Activated effector memory CD4-positive, alpha-beta T cell treated with Interleukin-2 at 50 U/mL for 16 hours (primary cell): ENCODE measurements around the gene FLNC.

ENCODE experiments used
- DNase-seq: peaks from one replicate; pipeline ENCODE4 v3.0.0-alpha.2; 2020

FLNC gene

GRCh38 chr7:128805225-128805624 is 25.0 kb upstream of the FLNC start:
- no peak for DNase-seq

- no peak for DNase-seq
Observed at GRCh38 chr7:128807191-128807590, 23.0 kb upstream of the FLNC start.

GRCh38 chr7:128809363-128809762 is 20.8 kb upstream of the FLNC start:
- DNase-seq: no peak

DNA sequence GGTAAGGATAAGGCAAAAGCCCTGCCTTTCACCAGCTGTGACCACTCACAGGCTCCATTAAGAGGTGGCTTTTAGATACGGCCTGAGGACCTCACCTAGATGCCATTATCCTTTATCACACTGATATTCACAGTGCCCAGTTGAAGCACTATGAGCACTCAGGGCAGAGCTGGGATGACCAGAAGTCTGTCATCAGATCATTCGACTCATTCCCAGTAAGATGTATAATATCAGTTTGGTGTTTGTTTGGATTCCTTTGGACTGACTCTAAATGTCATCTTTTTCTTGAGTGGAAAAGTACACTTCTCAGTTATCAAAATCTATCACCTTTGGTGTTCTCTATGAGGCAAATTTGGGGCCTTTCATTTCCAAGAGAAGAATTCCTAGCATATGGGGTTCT is 19.7 kb upstream of the FLNC start:
- no peak for DNase-seq

DNA sequence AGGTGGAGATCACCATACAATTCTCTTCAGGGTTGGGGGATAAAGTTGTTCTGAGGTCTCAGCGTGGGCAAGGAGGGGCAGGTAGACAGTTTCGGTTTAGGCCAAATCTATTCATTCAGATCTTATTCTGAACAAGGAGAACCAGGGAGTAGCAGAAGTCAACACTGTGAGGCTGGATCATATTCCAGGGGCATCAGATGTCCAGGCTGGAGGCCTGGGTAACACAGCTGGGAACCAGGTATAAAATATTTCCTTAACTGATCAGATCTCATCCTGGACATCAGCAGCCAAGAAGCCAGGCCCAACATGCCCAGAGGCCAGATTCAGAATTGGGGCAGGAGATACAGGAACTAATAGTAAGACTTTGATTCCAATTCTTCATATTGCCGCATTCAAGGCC is 19.2 kb upstream of the FLNC start:
- no peak for DNase-seq

DNA sequence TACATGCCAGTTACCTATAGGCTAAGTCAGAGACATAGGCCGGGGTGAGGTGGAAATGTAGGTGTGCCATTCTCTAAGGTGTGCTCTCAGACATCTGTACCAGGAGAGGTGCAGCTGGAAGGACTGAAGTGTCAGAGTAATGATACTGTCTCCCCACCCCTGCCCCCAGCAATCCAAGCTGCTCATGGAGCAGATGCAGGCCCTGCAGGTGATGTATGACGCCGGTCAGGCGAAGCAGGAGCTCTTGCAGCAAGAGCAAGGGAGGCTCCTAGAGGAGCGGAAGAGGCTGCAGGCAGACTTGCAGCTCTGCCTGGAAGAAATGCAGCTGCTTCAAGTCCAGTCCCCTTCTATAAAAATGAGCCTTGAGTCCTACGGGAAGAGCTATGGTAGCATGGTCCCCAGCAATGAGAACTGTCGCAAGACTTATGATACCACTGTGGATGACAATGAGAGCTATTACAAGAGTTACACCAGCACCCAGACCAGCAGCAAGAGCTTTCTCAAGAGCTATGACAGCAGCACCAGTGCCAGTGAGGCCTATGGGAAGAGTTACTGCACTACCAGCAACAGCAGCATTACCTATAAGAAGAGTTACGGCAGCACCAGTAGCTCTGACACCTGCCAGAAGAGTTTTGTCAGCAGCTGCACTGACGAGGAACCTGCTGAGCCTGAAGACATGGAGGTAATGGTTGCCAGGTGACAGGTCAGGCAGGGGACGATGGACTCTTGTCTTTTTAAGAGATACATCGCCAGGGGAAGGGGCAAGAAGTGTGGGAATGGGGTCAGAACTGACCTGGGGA is 18.4 kb upstream of the FLNC start:
- DNase-seq: no peak

DNA sequence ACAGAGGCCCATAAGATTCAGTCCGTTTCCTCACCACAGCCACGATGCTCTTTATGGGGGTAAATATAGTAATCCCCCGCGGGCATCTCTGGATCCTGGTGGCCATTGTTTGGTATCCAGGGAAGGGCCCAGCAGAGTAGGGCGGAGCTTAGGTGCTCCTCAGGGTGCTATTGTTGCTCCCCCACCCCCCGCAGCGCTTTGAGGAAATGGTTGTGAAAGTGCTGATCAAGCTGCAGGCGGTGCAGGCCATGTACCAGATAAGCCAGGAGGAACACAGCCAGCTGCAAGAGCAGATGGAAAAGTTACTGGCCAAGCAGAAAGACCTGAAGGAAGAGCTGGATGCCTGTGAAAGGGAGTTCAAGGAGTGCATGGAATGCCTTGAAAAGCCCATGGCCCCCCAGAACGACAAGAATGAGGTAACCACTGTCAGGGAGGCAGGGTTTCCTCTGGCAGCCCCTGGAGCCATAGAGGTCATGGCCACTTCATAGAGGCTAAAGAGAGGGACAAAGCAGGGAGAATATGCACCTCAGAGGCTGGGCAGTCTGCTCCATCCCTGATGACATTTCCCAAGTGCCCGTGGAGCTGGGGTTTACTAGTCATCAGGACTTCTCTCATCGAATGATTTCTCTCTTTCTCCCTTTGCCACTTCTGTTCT is 17.6 kb upstream of the FLNC start:
- no peak for DNase-seq

GRCh38 chr7:128814499-128814898 is 15.7 kb upstream of the FLNC start:
- DNase-seq: no peak

GRCh38 chr7:128815289-128815942 is 14.8 kb upstream of the FLNC start:
- DNase-seq: no peak

DNA sequence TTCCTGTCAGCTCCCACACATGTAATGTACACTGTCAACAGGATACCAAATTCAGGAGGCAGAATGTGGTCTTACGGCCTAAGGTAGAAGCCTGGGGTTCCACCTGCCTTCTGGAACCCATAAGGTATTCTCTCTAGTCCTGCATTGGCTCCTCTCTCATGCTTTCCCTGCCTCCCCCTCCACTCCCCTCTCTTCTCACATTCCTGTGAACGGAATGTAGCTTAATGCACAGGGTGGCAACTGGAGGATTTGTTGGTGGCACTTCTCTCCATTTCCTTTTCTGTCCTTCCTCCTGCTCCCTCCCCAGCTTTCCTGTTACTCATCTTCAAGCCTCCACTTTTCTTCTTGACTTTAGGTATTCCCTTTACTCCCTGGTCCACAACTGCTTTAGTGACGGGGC is 11.5 kb upstream of the FLNC start:
- no peak for DNase-seq

DNA sequence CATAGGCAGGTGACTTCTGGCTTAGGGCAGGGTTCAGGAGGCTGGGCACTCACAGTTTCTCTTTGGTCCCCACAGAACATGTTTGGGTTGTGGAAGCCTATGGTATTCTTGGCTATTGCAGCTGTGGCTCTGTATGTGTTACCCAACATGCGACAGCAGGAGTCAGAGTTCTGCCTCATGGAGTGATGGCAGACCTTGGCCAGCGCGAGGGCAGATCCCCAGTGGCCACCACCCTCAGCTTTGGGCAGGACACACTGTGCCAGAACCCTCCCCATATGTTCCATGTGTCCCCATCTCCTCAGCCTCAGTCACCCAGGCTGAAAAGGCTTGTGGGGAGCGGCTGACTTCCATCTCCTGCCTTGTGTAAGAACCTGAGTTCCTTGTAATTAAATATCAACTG is 8.5 kb upstream of the FLNC start:
- DNase-seq: no peak

DNA sequence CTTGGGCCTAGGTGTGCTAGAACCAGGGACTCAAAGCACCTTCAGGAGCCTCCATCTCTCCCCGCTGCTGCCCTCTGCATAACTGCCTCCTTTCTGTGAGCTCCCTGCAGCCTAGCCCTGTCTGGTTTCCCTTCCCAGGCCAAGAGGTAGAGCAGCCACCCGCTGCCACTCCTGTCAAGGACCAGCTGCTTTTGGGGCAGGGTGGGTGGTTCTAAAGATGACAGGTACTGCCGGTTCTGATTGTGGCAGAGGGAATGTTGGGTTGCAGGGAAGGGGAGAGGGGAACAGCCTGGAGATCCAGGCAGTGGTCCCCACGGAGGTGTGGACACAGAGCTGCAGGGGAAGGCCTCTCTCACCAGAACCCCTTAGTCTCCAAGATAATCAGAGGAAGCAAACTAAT is 3.7 kb upstream of the FLNC start:
- no peak for DNase-seq

- DNase-seq: no peak
Observed at GRCh38 chr7:128826916-128827247, 3.3 kb upstream of the FLNC start.

- no peak for DNase-seq
Observed at GRCh38 chr7:128827248-128827958, 2.8 kb upstream of the FLNC start.

- no peak for DNase-seq
Observed at GRCh38 chr7:128827971-128828711, 2.1 kb upstream of the FLNC start.

DNA sequence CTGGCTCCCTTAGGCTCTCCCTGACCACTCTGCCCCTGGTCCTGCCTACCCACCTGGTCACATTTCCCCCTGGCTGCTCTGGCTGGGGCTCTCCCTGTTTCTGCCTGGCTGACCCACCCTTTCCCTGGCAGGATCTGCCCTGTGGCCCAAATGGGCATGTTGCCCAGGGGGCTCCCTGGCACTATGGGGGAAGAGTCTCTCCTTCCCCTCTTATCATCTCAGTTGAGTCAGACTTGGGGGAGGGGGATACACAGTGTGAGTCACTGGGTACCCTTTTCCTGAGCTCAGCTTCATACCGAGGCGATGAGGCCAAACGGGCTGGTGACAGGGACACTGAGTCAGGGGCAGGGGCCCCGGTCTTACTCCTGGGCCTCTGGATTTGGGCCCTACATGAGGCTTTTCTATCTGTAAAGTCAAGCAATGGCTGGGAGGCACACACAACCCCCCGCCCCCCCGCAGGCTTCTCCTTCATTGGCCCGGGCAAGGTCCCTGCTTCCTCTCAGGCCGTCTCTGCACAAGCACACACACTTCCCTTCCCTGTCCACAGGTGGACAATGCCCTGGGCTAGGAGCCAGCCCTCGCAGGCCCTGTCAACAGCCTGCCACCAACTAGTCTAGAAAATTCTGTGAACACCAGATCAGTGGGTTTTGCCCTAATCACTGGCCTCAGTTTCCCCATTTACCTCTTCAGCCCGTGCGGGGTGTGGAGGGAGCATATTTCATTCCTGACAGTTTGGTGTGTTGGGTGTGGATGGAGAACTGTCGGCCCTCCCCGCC is 627 bp upstream of the FLNC start:
- no peak for DNase-seq

GRCh38 chr7:128831178-128831993 is 1.2 kb downstream of the FLNC start:
- no peak for DNase-seq

DNA sequence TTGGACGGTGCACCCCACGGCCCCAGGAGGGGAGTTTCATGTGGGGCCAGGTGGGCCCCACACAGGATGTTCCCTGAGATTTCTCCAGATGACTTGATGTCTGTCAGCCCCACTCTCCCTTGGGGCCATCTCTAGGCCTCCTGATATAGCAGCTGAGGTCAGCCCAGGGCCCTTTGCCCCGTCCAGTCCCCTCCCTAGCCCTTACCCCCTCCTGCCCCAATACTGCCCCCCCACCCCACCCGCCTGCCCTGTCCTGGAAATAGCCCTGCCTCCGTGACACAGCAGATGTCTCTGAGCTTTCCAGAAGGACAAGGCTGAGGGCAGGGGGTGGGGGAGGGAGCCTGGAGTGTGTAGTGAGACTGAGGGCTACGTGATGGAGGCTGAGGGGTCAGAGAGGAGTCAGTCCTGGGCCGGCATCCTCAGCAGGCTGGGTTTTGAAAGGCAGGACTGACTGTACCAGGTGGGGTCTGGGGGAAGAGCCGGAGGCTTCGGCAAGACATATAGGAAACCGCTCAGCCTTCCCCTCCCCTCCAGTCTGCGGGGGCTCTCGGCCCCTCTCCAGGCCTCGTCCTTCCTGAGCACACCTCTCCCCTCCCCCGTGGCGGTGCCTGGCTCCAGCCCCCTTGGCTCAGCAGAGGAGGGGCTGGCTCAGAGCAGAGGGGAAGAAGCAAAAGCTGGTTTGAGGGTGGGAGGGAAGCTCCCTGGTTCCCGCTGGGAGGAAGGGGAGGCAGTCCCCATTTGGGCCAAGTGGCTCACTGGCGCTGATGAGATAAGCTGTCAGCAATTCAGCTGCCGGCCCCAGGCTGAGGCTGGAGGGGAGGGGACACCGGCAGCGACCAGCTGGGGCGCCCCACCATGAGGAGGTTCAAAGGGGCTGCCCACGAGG is 2.0 kb downstream of the FLNC start:
- no peak for DNase-seq

GRCh38 chr7:128832880-128833147 is 2.6 kb downstream of the FLNC start:
- DNase-seq: no peak

DNA sequence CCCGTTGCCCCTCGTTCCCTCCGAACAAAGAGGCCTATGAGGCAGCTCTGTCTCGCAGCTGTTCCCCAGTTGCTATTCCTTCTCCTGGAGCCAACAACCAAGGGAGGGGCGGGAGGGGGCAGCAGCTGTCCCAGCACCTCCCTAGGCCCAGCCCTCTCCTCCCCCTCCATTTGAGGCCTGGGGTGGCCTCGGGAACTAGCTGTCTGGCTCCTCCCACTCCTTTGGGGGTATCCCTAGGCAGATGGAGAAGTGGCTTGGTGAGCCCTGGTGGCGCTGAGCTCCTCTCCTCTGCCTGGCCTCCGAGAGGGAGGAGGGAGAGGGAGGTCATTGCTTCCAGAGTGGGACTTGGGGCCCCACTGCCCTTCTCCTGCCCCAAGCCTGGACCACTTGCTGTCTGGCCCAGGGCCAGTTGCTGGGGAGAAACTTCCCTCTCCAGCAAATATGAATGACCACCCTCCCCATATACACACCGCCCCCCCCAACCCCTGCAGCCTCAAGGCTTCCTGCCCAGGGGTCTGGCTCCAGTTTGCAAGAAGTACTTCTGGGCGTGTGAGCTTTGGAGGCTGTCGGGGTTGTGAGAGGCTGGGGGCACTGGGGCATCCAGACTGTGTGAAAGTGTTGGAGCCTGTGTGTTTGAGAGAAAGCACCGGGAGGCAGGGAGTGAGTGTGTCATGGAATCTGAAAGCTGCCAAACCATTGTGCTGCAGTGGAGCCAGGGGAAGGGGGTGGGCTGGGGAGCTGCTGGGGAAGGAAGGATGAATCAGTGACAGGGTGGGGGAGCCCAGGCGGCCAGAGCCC is 3.1 kb downstream of the FLNC start:
- DNase-seq: no peak
